Endothelial cell (in vitro differentiated cells): ENCODE measurements around the gene ELFN1. TPM values are rescaled to one million over a fixed set of nuclear protein-coding genes. Genes with fewer than 3 reads are reported as not detected.

Experiments
- DNase-seq: peaks from one replicate; pipeline ENCODE4 v3.0.0; 2021; ENCODE audit warnings: low spot score
- H3K27ac Mint-ChIP-seq: one replicate; pipeline ENCODE4 v1.8.0; 2021; ENCODE audit warnings: mixed read lengths, inconsistent platforms; ENCODE audit not compliant: unreplicated experiment
- H3K27me3 Mint-ChIP-seq: one replicate; pipeline ENCODE4 v1.8.0; 2021; ENCODE audit warnings: mild to moderate bottlenecking, moderate library complexity, mixed read lengths, inconsistent platforms; ENCODE audit not compliant: unreplicated experiment
- H3K36me3 Mint-ChIP-seq: one replicate; pipeline ENCODE4 v1.8.0; 2021; ENCODE audit warnings: mild to moderate bottlenecking, low read depth, mixed read lengths, inconsistent platforms; ENCODE audit not compliant: unreplicated experiment
- H3K4me1 Mint-ChIP-seq: one replicate; pipeline ENCODE4 v1.8.0; 2021; ENCODE audit warnings: mild to moderate bottlenecking, mixed read lengths, inconsistent platforms; ENCODE audit not compliant: unreplicated experiment
- H3K4me3 Mint-ChIP-seq: one replicate; pipeline ENCODE4 v1.8.0; 2021; ENCODE audit warnings: mild to moderate bottlenecking, mixed read lengths, inconsistent platforms; ENCODE audit not compliant: unreplicated experiment
- H3K9me3 Mint-ChIP-seq: one replicate; pipeline ENCODE4 v1.8.0; 2021; ENCODE audit warnings: mixed read lengths, inconsistent platforms; ENCODE audit not compliant: unreplicated experiment
- CTCF ChIP-seq: fragments of 200-600 bp; sonication (generic); IDR thresholded peaks from one replicate; pipeline ENCODE4 v1.5.0; 2021; ENCODE audit warnings: antibody characterized with exemption; ENCODE audit not compliant: unreplicated experiment
- total RNA-seq: library from RNA; stranded (reverse); fragmentation: NEBNext Ultra II Directional; extraction: Animal tissue kit (Norgen Biotek cat#: 25700); gene quantifications from one replicate; pipeline ENCODE4 v1.2.1, GENCODE V29; 2021; ENCODE audit not compliant: unreplicated experiment

Gene ELFN1
- total RNA-seq, 1 donor from 2014 or later: 10.6 TPM

- peaks cover 3% of the 10 kb centered on the region for H3K36me3 Mint-ChIP-seq
- TF ChIP-seq CTCF: no peak
- H3K4me3 Mint-ChIP-seq: no peak overlapping the region
Measured at GRCh38 chr7:1794888-1795542, 124.9 kb downstream of the ELFN1 start.

More at GRCh38 chr7:1794888-1795542, 124.9 kb downstream of the ELFN1 start:
- Mint-ChIP-seq H3K27ac (no peak overlapping the region), H3K27me3 (no peaks in the 10 kb centered on the region), H3K9me3 (peaks cover 8% of the 10 kb centered on the region), H3K4me1 (no peaks in the 10 kb centered on the region)
- DNase-seq: no peak

Other genes starting within 250 kb of the ELFN1 start
- 25.0 TPM for gene MICALL2, start 210.8 kb upstream of the ELFN1 start, total RNA-seq
- gene INTS1, start 165.9 kb upstream of the ELFN1 start, total RNA-seq: 109 TPM
- gene MAFK, start 139.6 kb upstream of the ELFN1 start, total RNA-seq: 3.4 TPM
- gene TMEM184A, start 114.1 kb upstream of the ELFN1 start, total RNA-seq: 0.21 TPM
- 20.3 TPM for gene PSMG3, start 100.2 kb upstream of the ELFN1 start, total RNA-seq